ENCODE results near the gene LDLRAD3. TPM values are rescaled to one million over a fixed set of nuclear protein-coding genes. Genes with fewer than 3 reads are reported as not detected.

LDLRAD3 gene
- total RNA-seq, 2 experiments from 2014 or later: 0.22 to 0.59 TPM

- H3K36me3 Mint-ChIP-seq (ENCODE audit: low read depth): no peaks in the 10 kb centered on the region
- intact Hi-C loops (cut with micrococcal nuclease): no loop called here
- ChIA-PET POLR2A (no interaction called here), CTCF (interaction anchor here (0.9 kb wide), 1 partner anchor 690 kb away, joined by 3 read pairs; no protein-coding TSS in a partner anchor)
- ATAC-seq (no peak), DNase-seq (no peak)
- TF ChIP-seq CTCF (IDR thresholded peaks at IDR 0.05): no peak
- H3K27me3 Mint-ChIP-seq: no peaks in the 10 kb centered on the region
- no peak overlapping the region for H3K4me3 Mint-ChIP-seq
- no peak overlapping the region for H3K27ac Mint-ChIP-seq
- no peaks in the 10 kb centered on the region for H3K4me1 Mint-ChIP-seq (ENCODE audit: low read depth)
- peaks cover 8% of the 10 kb centered on the region for H3K9me3 Mint-ChIP-seq
These were observed 113.6 kb downstream of the LDLRAD3 start for GRCh38 chr11:36057379-36058042.

- peaks cover 4% of the 10 kb centered on the region for H3K27me3 Mint-ChIP-seq
- H3K27ac Mint-ChIP-seq: no peak overlapping the region
- TF ChIP-seq CTCF (IDR thresholded peaks at IDR 0.05): no peak
- no peaks in the 10 kb centered on the region for H3K4me1 Mint-ChIP-seq (ENCODE audit: low read depth)
- intact Hi-C loops (cut with micrococcal nuclease): no loop called here
- H3K36me3 Mint-ChIP-seq (ENCODE audit: low read depth): no peaks in the 10 kb centered on the region
- no peak overlapping the region for H3K4me3 Mint-ChIP-seq
- DNase-seq (no peak), ATAC-seq (no peak)
- ChIA-PET CTCF (interaction anchor here (0.6 kb wide), 1 partner anchor 44 kb away, joined by 3 read pairs; no protein-coding TSS in a partner anchor), POLR2A (no interaction called here)
- H3K9me3 Mint-ChIP-seq: peaks cover 6% of the 10 kb centered on the region
These were observed 115.8 kb downstream of the LDLRAD3 start for GRCh38 chr11:36059660-36060059.

- intact Hi-C loops (cut with micrococcal nuclease): no loop called here
- H3K27me3 Mint-ChIP-seq: peaks cover 6% of the 10 kb centered on the region
- ATAC-seq (no peak), DNase-seq (no peak)
- no peaks in the 10 kb centered on the region for H3K4me1 Mint-ChIP-seq (ENCODE audit: low read depth)
- peaks cover 3% of the 10 kb centered on the region for H3K9me3 Mint-ChIP-seq
- no peak for TF ChIP-seq CTCF (IDR thresholded peaks at IDR 0.05)
- POLR2A ChIA-PET: no interaction called here
- H3K36me3 Mint-ChIP-seq (ENCODE audit: low read depth): no peaks in the 10 kb centered on the region
- CTCF ChIA-PET: no interaction called here
- H3K4me3 Mint-ChIP-seq: no peak overlapping the region
- no peak overlapping the region for H3K27ac Mint-ChIP-seq
These were observed 117.1 kb downstream of the LDLRAD3 start for GRCh38 chr11:36060926-36061325.

DNA sequence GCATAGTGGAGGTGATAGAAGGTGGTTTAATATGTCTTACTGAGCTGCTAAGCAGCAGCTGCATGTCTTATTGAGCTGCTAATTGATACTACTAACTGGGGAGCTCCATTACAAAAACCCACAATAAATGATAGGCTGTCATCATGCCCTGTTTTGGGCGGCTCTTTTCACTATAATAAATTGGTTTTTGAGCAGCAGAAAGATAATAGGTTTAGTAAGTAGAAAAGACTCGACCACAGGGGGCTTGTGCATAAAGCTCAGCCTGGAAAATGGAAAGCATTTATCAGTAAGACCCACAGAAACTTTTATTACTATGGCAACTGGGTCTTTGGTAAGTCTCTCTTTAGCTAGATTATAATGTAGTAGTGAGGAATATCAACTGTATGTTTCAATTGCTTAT lies 117.6 kb downstream of the LDLRAD3 start:
- H3K4me1 Mint-ChIP-seq (ENCODE audit: low read depth): no peaks in the 10 kb centered on the region
- DNase-seq (no peak), ATAC-seq (no peak)
- H3K27ac Mint-ChIP-seq: no peak overlapping the region
- peaks cover 6% of the 10 kb centered on the region for H3K27me3 Mint-ChIP-seq
- intact Hi-C loops (cut with micrococcal nuclease): no loop called here
- ChIA-PET CTCF (no interaction called here), POLR2A (no interaction called here)
- no peak overlapping the region for H3K4me3 Mint-ChIP-seq
- no peak for TF ChIP-seq CTCF (IDR thresholded peaks at IDR 0.05)
- peaks cover 3% of the 10 kb centered on the region for H3K9me3 Mint-ChIP-seq
- H3K36me3 Mint-ChIP-seq (ENCODE audit: low read depth): no peaks in the 10 kb centered on the region

GRCh38 chr11:36062796-36063365 lies 119.0 kb downstream of the LDLRAD3 start:
- H3K4me1 Mint-ChIP-seq (ENCODE audit: low read depth): no peaks in the 10 kb centered on the region
- POLR2A ChIA-PET: no interaction called here
- CTCF ChIA-PET: no interaction called here

More at GRCh38 chr11:36062796-36063365, 119.0 kb downstream of the LDLRAD3 start:
- Mint-ChIP-seq H3K9me3 (peaks cover 7% of the 10 kb centered on the region), H3K36me3 (ENCODE audit: low read depth) (no peaks in the 10 kb centered on the region), H3K27ac (no peak overlapping the region), H3K4me3 (no peak overlapping the region), H3K27me3 (peaks cover 6% of the 10 kb centered on the region)
- DNase-seq (no peak), ATAC-seq (no peak)
- intact Hi-C loops (cut with micrococcal nuclease): no loop called here
- no peak for TF ChIP-seq CTCF (IDR thresholded peaks at IDR 0.05)

All from activated CD8-positive, alpha-beta T cell treated with anti-CD3 and anti-CD28 coated beads for 36 hours (primary cell).